C4-2B (cell line): Measurements from ENCODE around the gene ORM2.

ENCODE experiments used
- H3K27ac ChIP-seq: fragments of 450-650 bp; 2 replicates; pipeline ENCODE4 v1.5.1; 2017
- CTCF ChIP-seq: fragments of 450-650 bp; conservative IDR thresholded peaks from 2 replicates; pipeline ENCODE4 v1.5.1; 2017; ENCODE audit warnings: mild to moderate bottlenecking
- ZFX ChIP-seq: fragments of 450-650 bp; IDR thresholded peaks from 2 replicates; pipeline ENCODE4 v1.6.1; 2017

Gene ORM2

DNA sequence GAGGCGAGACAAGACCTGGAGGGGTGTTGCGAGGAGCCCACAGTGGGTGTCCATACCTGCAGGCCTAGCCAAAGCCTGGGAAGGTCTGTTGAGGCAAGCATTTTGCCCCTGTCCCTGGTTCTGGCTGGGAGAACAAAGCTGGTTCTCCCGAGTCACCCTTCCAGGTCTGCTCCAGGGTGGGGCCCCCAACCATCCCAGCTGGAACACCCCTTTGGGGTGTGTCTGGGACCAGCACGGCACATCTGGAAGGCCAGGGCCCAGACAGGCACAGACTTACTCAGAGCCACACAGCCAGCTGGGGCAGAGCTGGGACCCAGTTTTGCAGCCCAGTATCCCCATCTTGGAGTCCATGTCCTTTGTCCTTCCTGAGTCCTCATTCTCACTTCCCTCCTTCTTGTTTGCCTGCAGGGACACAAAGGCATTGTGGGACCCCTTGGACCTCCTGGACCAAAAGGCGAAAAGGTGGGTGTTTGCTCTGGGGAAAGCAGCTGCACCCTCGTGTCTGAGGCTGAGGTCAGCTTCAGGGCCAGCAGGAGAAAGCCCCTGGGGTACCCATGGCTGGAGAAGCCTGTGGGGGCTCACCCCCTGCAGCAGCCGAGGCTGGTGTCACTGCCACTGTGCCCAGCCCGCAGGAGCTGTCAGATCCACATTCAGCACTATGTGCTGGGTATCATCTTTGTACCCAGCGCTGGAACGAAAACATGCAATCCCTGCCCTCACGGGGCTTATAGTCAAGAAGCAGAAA, 45.2 kb upstream of the ORM2 start:
- H3K27ac ChIP-seq = no peak overlapping the region
- no peak for TF ChIP-seq ZFX

DNA sequence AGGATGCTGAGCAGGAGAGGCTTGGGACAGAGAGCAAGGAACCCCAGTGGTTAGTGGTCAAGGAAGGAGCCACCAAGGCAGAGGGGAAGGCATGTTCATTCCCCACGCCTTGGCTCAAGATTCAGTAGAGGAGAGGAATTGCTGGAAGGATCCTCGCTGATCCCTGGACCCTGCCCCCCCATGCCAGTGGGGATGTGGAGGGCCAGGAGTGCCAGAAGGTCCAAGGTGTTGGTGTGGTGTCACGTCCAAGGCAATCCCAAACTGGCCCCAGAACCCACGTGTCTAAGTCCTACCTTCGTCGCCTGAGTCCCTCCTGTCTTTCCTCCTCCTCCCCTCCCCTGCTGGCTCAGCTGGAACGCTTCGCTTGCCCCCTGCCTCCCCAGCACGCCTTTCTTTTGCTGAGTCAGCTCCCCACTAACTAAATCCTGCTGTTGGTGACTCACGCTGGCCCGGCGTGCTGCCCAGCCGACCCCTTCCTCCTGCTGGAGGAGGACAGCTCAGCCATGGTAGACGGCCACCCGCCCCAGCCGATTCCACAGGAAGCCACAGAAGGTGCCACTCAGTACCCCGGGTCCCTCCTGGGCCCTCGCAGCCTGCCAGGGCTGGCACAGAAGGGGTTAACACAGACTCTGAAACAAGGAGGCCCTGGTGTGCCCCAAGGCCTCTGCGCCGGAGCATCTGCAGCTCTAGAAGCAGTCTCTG, 44.4 kb upstream of the ORM2 start:
- no peak for TF ChIP-seq CTCF
- no peak for TF ChIP-seq ZFX
- H3K27ac ChIP-seq = no peak overlapping the region

- no peak for TF ChIP-seq CTCF
- no peak for TF ChIP-seq ZFX
- no peak overlapping the region for H3K27ac ChIP-seq
Observed at GRCh38 chr9:114286146-114286679, 43.5 kb upstream of the ORM2 start.

- TF ChIP-seq ZFX (no peak), CTCF (no peak)
- no peak overlapping the region for H3K27ac ChIP-seq
Observed at GRCh38 chr9:114287001-114287762, 42.5 kb upstream of the ORM2 start.

DNA sequence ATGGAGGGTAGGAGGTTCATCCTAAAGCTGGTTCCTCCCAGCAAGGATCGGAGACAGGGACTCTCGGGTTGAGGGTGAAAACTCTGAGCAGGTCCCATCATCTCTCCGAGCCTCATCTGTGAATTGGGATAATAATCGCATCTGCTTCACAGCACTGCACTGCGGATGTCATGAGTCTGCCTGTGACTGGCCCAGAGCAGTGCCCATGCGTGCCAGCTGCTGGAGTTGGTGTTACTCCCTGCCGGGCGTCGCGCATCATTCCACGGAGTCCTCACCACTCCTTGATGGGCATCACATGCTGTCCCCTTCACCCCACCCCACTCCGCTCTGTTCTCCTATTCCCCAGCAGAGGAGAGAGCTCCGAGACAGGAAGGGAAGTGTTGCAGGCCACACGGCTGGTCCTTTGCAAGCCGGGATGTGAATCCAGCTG, 41.9 kb upstream of the ORM2 start:
- H3K27ac ChIP-seq = no peak overlapping the region
- no peak for TF ChIP-seq ZFX
- TF ChIP-seq CTCF = no peak

DNA sequence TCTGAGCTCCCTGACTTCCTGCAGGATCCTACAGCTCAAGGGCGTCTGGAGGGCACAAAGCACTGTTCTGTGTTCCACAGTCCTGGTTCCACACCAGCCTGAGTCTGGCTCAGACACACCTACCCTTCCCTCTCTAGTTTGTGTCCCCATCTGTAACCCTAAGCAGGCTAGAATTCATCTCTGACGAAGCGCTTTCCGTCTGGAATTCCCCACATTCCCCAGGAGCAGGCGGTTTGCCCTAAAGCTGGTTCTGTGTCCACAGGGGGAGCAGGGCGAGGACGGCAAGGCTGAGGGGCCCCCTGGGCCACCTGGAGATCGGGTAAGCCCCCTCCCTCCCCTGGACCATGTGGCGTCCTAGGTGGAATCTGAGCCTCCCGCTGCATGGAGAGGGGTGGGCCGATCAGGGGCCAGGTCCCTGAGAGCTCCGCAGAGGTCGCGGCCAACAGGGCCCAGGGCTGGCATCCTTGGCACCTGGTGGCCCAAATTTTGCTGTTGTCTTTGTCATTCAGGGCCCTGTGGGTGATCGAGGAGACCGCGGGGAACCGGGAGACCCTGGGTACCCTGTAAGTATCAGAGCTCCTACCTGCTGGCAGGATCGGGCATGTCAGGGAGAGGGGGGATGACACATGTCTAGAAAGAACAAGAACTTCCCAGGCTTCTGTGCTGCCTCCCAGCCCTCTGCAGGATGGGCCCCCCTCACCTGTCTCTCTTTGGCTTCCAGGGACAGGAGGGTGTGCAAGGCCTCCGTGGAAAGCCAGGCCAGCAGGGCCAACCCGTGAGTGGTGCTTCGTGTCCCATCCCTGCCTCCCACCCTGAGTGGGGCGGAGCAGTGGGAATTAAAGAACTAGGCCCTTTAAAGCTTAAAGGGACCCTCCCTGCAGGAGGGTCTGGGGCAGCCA, 41.2 kb upstream of the ORM2 start:
- TF ChIP-seq CTCF (no peak), ZFX (no peak)
- no peak overlapping the region for H3K27ac ChIP-seq

DNA sequence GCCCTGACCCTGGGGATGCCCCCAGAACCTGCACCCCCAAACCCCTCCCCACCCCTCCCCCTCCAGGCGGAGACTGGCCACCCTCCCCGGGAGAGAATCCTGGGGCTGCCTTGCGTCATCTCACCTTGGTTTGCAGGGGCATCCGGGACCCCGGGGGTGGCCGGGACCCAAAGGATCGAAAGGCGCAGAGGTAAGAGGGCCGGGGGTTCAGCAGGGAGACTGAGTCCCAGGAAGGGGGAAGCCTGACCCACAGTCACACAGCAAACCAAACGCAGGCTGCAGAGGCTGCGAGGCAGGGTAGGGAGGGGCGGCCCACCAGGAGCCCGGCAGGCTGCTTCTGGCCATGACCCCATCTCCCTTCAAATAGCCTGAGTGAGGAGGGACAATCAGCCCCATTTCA, 40.6 kb upstream of the ORM2 start:
- TF ChIP-seq ZFX (no peak), CTCF (no peak)

More for the DNA sequence above, 40.6 kb upstream of the ORM2 start:
- no peak overlapping the region for H3K27ac ChIP-seq
